CD4-positive, alpha-beta memory T cell (primary cell): Measurements from ENCODE around the gene TAX1BP1. TPM values are rescaled to one million over a fixed set of nuclear protein-coding genes. Genes with fewer than 3 reads are reported as not detected.

Experiments
- CTCF ChIA-PET: fragments of 350-600 bp; sonication (Branson Sonifier 250); formaldehyde crosslinking; loops from one replicate; lab custom pipeline; 2021; ENCODE audit warnings: inconsistent platforms; ENCODE audit not compliant: partially characterized antibody; lab: Charles Lee
- POLR2A ChIA-PET: fragments of 350-600 bp; sonication (Branson Sonifier 250); formaldehyde crosslinking; loops from one replicate; lab custom pipeline; 2021; ENCODE audit not compliant: partially characterized antibody; lab: Charles Lee
- DNase-seq, 5 donors: peaks; one replicate each; pipeline versions ENCODE4 v3.0.0 to v3.0.0-alpha.2; 2020 to 2022; ENCODE audit warnings: mixed read lengths in 1 of 5
- H3K27ac ChIP-seq: one replicate; pipeline ENCODE4 v1.7.0; 2013; ENCODE audit warnings: low read depth, low read length
- H3K27me3 ChIP-seq: 2 replicates; pipeline ENCODE4 v1.7.0; 2013; ENCODE audit warnings: mild to moderate bottlenecking, low read length, moderate library complexity; ENCODE audit not compliant: insufficient read depth
- H3K36me3 ChIP-seq: 2 replicates; pipeline ENCODE4 v1.7.0; 2013; ENCODE audit warnings: mild to moderate bottlenecking, low read length, moderate library complexity; ENCODE audit not compliant: insufficient read depth
- H3K4me1 ChIP-seq: 2 replicates; pipeline ENCODE4 v1.7.0; 2013; ENCODE audit warnings: mild to moderate bottlenecking, low read length, moderate library complexity; ENCODE audit not compliant: insufficient read depth
- H3K4me3 ChIP-seq, 2 donors: one replicate each; pipeline ENCODE4 v1.7.0; 2013; ENCODE audit warnings: low read length in 2 of 2, mild to moderate bottlenecking in 1 of 2
- H3K9me3 ChIP-seq, 2 donors: one replicate each; pipeline ENCODE4 v1.7.0; 2013; ENCODE audit warnings: low read length in 2 of 2, control low read depth in 1 of 2; ENCODE audit not compliant: control insufficient read depth in 1 of 2
- H3K27ac Mint-ChIP-seq, 7 donors: one replicate each; pipeline ENCODE4 v1.8.0; 2020 to 2021; ENCODE audit warnings: mixed read lengths in 7 of 7, mild to moderate bottlenecking in 6 of 7, inconsistent platforms in 3 of 7, moderate library complexity in 3 of 7
- H3K27me3 Mint-ChIP-seq, 2 donors: one replicate each; pipeline ENCODE4 v1.8.0; 2020 to 2021; ENCODE audit warnings: mixed read lengths in 2 of 2
- H3K36me3 Mint-ChIP-seq, 2 donors: one replicate each; pipeline ENCODE4 v1.8.0; 2020 to 2021; ENCODE audit warnings: mixed read lengths in 2 of 2, inconsistent platforms in 1 of 2, mild to moderate bottlenecking in 1 of 2
- H3K4me1 Mint-ChIP-seq, 4 donors: one replicate each; pipeline ENCODE4 v1.8.0; 2020 to 2021; ENCODE audit warnings: mixed read lengths in 4 of 4, mild to moderate bottlenecking in 1 of 4
- H3K4me3 Mint-ChIP-seq, 8 donors: one replicate each; pipeline ENCODE4 v1.8.0; 2020 to 2021; ENCODE audit warnings: mixed read lengths in 8 of 8, mild to moderate bottlenecking in 7 of 8, moderate library complexity in 6 of 8, inconsistent platforms in 3 of 8
- H3K9me3 Mint-ChIP-seq, 8 donors: one replicate each; pipeline ENCODE4 v1.8.0; 2020 to 2021; ENCODE audit warnings: mixed read lengths in 8 of 8, mild to moderate bottlenecking in 5 of 8, inconsistent platforms in 3 of 8, moderate library complexity in 1 of 8
- intact Hi-C: fragments of 100-400 bp; cut with micrococcal nuclease; formaldehyde crosslinking; loops from one replicate; pipeline ENCODE4 v1.15.1; 2023
- polyA plus RNA-seq, 2 donors: library from polyadenylated mRNA; unstranded; fragments of 300-500 nt; fragmentation: Illumina TruSeq; gene quantifications; one replicate each; pipeline ENCODE4 v1.2.3, GENCODE V29; 2021
- total RNA-seq, 2 experiments: library from RNA; stranded (reverse); gene quantifications; one replicate each; pipeline ENCODE4 v1.2.3, GENCODE V29; 2021

Gene TAX1BP1
- total and polyA plus RNA-seq, 4 experiments from 2014 or later: 109 to 125 (median 112) TPM

DNA sequence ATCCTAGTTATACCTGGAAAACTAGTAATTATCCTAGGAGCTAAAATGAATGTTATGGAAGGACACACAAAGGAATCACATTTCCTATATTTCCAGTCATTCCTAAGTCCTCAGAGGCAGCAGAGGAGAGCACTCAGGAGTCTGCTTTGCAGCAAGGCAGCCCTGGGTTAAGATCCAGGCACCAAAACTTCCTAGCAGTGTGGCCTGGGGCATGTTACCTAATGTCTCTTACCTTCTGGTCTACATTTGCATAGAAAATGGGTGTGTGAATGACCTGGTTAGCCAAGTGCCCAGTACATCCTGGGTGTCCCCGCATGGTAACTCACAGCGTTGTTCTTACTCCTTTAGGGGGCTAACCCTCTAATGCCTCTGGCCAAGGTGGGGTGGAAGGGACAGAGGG is 135.9 kb downstream of the TAX1BP1 start:
- Histone ChIP-seq H3K27me3 (no peaks in the 10 kb centered on the region), H3K27ac (no peak overlapping the region), H3K4me1 (no peaks in the 10 kb centered on the region), H3K9me3 (no peaks in the 10 kb centered on the region), H3K36me3 (no peaks in the 10 kb centered on the region), H3K4me3 (no peak overlapping the region)
- Mint-ChIP-seq H3K27ac (no peak overlapping the region), H3K4me3 (no peak overlapping the region), H3K4me1 (peaks cover 0 to 2% (median under 1%) of the 10 kb centered on the region in 4 donors), H3K9me3 (no peaks in the 10 kb centered on the region), H3K36me3 (peaks cover 3 to 13% of the 10 kb centered on the region in 2 donors), H3K27me3 (no peaks in the 10 kb centered on the region)
- CTCF ChIA-PET: no interaction called here
- POLR2A ChIA-PET: no interaction called here
- intact Hi-C loops: no loop called here
- DNase-seq: no peak

DNA sequence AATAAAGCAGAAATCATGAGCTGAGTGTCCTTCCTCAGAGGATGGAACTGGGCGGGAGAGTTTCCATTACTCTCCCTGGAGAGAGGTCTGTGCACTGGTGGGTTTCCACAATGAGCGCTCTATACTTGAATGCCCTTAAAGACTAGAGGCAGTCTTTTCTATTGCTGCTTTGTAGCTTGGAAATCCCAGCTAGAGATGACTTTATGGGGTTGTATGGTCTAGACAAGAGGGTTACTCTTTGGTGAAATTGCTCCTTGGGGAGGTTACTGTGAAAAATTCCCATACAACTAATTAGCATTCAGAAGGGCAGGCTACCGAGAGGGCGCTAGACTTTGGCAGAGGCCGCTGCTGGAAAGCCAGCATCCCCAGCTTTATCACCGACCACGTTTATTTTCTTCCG is 136.8 kb downstream of the TAX1BP1 start:
- intact Hi-C loops: no loop called here
- no peak for DNase-seq
- ChIA-PET POLR2A (no interaction called here), CTCF (no interaction called here)
- no peaks in the 10 kb centered on the region for H3K27me3 ChIP-seq
- no peak overlapping the region for H3K4me3 ChIP-seq
- H3K27ac Mint-ChIP-seq: no peak overlapping the region
- H3K27ac ChIP-seq: no peak overlapping the region
- no peak overlapping the region for H3K4me3 Mint-ChIP-seq
- H3K27me3 Mint-ChIP-seq: no peaks in the 10 kb centered on the region
- peaks cover 0 to 2% (median under 1%) of the 10 kb centered on the region in 4 donors for H3K4me1 Mint-ChIP-seq
- H3K9me3 Mint-ChIP-seq: no peaks in the 10 kb centered on the region
- H3K36me3 ChIP-seq: no peaks in the 10 kb centered on the region
- H3K4me1 ChIP-seq: no peaks in the 10 kb centered on the region
- H3K36me3 Mint-ChIP-seq: peaks cover 3 to 13% of the 10 kb centered on the region in 2 donors
- H3K9me3 ChIP-seq: no peaks in the 10 kb centered on the region

Other genes starting within 250 kb of the TAX1BP1 start
- 10 to 100 TPM; 13.6 to 13.7 TPM for gene HIBADH, start 77.3 kb upstream of the TAX1BP1 start, total RNA-seq
- gene HIBADH, start 77.3 kb upstream of the TAX1BP1 start, polyA plus RNA-seq: 10 to 100 TPM; 28.8 to 51.3 TPM